NCI-H2227 (cell line): Measurements from ENCODE around the gene MYLIP.
"Not testable (repeated sequence)": the region's sequence is repeated elsewhere in the genome, so short reads cannot be mapped to it uniquely, and the experiment has no call there.

ENCODE experiments used
- DNase-seq: peaks from one replicate; lab custom pipeline; 2025; ENCODE audit not compliant: unreplicated experiment; lab: John Stamatoyannopoulos, UW

Gene MYLIP

GRCh38 chr6:16168858-16169257, 40.0 kb downstream of the MYLIP start:
- no peak for DNase-seq

- no peak for DNase-seq
Observed at GRCh38 chr6:16171400-16171799, 42.5 kb downstream of the MYLIP start.

GRCh38 chr6:16173167-16173940, 44.5 kb downstream of the MYLIP start:
- no peak for DNase-seq

DNA sequence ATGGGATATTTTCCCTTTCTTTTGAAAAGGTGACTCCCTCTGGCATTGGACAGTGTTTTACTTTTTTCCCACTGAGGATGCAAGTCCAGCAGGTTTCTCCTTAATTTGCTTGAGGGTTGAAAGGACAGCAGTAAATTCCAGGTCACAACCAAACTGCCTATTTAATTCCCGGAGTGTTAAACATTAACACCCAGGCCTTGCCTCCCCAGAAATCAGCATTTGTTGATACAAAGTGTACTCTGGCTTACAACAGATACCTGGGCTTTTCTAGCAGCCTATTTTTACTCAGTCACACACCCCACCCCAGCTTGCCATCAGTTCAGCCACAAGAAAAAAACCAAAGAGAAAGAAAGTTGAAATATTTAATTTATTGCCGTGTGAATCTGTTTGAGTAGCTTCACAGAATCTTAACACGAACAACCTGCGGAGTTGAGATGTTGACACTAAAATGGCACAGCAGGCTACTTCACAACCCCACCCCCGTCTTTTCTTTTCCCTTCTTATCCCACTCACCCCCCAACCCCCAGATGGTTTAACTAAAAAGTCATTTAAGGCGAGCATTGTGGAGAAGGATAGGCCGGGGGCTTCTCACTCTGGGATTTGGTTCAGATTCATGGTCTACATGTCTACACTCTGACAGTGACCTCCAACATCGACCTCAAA, 45.7 kb downstream of the MYLIP start:
- no peak for DNase-seq

DNA sequence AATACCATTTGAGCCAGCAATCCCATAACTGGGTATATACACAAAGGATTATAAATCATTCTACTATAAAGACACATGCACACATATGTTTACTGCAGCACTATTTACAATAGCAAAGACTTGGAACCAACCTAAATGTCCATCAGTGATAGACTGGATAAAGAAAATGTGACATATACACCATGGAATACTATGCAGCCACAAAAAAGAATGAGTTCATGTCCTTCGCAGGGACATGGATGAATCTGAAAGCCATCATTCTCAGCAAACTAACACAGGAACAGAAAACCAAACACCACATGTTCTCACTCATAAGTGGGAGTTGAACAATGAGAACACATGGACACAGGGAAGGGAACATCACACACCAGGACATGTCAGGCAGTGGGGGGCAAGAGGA, 47.7 kb downstream of the MYLIP start:
- not testable (repeated sequence) for DNase-seq

DNA sequence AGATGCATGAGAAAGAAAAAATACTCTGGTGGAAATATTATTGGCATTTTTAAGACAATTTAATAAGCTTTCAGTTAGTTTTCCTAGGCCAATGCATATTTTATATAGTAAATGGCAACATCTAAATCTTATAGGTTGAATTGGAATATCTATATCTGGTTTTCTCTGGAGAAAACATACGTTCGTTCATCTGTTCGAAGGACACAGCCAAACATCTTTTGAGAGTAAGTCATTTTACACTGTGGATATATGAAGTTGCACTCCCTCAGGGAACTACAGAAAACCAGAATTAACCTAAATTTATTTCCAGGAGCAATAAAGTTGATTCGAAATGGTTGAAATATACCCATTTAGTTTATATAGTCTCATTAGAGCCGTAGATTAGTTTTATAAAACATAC, 49.0 kb downstream of the MYLIP start:
- no peak for DNase-seq

DNA sequence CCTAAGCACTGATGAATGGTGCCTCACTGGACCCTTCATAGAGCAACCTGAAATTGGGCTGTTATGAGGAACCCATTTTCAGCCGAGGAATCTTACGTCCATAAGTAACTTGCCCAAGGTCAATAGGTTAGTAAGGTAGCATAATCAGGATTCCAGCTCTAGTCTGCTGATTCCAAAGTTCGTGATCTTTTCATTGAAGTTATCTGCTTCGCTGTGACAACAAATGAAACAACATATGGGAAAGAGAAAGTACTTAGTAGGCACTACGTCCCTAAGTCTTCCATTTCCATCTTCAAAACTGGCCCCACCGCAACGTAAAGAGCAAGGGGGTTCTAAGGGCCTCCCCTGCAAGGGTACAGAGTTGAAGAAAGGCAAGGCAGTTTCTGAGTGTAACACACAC, 49.5 kb downstream of the MYLIP start:
- no peak for DNase-seq

GRCh38 chr6:16179063-16179462, 50.2 kb downstream of the MYLIP start:
- no peak for DNase-seq

DNA sequence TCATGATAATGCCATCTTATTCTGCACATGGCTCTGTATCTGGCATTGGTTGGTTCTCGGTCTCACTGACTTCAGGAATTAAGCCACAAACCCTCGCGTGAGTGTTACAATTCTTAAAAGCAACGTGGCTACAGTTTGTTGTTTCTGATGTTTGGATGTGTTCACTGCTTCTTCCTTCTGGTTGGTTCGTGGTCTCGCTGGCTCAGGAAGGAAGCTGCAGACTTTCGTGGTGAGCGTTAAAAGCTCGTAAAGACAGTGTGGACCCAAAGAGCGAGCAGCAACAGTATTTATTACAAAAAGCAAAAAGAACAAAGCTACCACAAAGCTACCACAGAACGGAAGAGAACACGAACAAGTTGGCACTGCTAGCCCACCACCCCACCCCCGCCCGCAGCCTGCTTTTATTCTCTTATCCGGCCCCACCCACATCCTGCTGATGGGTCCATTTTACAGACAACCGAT, 51.1 kb downstream of the MYLIP start:
- DNase-seq, result no peak

DNA sequence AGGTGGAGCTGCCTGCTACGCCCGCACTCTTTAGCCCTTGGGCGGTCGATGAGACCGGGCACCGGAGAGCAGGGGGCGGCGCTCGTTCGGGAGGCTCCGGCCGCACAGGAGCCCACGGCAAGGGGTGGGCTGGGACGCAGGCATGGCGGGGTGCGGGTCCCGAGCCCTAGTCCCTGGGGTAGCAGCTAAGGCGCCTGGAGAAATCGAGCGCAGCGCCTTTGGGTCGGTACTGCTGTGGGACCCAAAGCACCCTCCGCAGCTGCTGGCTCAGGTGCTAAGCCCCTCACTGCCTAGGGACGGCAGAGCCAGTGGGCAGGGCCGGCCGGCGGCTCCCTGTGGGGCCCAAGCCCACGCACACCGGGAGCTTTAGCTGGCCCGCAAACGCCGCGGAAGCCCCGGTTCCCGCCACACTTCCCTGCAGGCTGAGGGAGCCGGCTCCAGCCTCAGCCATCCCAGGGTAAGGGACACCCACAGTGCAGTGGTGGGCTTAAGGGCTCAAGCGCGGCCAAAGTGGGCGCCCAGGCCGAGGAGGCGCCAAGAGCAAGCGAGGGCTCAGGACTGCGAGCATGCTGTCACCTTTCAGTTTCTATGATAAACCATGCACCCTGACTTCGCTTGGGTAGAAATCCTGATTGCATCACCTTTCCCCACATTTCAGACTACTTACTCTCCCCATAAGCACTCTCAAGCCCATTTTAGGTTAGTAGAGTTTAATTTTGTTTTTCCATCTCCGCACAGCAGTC, 52.0 kb downstream of the MYLIP start:
- DNase-seq, result no peak

GRCh38 chr6:16181439-16182297, 52.8 kb downstream of the MYLIP start:
- DNase-seq, result no peak

DNA sequence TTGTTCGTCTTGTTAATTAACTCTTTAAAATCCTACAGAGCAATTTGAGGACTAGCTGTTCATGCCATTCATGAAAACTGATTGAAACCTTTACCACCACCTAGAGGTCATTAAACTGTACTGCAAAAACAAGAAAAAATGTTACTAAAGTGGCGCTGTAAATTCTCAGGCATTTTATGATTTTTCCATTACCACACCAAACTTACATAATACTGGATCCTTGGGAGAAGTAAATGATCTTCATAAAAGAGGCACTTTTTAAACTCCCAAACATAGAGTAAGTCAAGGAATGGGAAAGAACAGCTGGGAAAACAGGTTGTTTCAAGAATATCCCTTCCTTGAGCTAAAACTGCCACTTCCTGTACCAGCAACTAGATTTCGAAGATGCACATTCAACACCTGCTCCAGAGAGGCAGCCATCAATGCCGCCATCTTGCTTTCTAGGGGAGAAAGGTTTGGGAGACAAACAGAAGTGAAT, 54.3 kb downstream of the MYLIP start:
- DNase-seq, result no peak

GRCh38 chr6:16184129-16184528, 55.2 kb downstream of the MYLIP start:
- no peak for DNase-seq

- DNase-seq, result no peak
Observed at GRCh38 chr6:16184551-16184950, 55.7 kb downstream of the MYLIP start.

GRCh38 chr6:16187176-16187575, 58.3 kb downstream of the MYLIP start:
- no peak for DNase-seq

DNA sequence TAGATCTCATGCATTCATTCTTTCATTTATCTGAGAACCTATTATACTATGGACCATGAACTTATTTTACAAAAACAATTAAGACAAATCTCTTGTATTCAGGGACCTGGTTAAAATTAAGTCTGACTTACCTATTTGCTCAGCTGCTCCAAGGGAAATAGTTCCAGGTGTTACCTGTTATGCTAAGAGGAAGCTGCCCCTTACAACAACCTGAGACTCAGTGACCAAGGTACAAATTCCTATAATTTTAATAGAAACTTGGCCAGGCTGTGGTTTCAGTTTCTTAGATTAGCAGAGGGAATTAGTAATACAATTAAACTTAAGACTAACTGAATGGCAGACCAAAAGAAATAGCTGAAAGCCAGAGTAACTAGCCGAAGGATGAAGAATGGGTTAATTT, 61.3 kb downstream of the MYLIP start:
- no peak for DNase-seq

DNA sequence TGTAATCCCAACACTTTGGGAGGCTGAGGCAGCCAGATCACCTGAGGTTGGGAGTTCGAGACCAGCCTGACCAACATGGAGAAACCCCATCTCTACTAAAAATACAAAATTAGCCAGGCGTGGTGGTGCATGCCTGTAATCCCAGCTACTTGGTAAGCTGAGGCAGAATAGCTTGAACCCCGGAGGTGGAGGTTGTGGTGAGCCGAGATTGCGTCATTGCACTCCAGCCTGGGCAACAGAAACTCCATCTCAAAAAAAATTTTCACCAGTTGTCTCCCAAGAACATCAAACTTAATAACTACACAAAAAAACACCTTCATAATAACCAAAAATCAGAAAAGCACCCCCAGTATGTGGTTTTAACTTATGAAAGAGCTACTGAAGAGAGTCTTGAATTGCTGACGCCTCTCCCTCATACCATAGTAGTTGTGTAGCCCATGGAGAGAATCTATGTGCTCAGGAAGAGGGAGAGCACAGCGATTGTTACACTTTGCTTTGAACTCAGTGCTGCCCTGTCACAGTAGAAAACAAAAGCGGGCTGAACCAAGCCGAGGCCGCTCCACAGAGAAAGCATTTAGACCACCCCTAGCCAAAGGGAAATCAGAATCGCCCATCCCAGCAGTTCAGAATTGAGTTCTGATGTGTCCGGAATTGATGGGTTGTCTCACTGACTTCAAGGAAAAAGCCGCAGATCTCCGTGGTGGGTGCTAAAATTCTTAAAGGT, 67.5 kb downstream of the MYLIP start:
- no peak for DNase-seq

DNA sequence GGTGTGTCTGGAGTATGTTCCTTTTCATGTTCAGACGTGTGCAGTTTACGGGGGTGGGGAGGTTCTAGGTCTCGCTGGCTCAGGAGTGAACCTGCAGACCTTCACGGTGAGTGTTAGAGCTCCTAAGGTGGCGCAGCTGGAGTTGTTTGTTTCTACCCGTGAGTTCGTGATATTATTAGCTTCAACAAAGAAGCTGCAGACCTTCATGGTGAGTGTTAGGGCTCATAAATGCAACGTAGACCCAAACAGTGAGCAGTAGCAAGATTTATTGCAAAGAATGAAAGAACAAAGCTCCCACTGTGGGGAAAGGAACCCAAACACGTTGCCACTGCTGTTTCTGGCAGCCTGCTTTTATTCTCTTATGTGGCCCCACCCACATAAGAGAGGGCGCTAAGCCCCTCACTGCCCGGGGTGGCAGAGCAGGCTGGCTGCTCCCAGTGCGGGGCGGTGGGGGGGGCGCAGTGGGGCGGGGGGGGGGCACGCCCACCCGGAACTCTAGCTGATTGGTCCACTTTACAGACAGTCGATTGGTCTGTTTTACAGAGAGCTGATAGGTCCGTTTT, 68.2 kb downstream of the MYLIP start:
- no peak for DNase-seq
